Measurements from ENCODE around the gene PPP1R1C. TPM values are rescaled to one million over a fixed set of nuclear protein-coding genes. Genes with fewer than 3 reads are reported as not detected.

Gene PPP1R1C
- total and polyA plus RNA-seq, 2 of the 13 experiments (the other 11 are each of a cell fraction or from before 2014, with no cell fraction given) = 1.5 to 3.5 TPM

DNA sequence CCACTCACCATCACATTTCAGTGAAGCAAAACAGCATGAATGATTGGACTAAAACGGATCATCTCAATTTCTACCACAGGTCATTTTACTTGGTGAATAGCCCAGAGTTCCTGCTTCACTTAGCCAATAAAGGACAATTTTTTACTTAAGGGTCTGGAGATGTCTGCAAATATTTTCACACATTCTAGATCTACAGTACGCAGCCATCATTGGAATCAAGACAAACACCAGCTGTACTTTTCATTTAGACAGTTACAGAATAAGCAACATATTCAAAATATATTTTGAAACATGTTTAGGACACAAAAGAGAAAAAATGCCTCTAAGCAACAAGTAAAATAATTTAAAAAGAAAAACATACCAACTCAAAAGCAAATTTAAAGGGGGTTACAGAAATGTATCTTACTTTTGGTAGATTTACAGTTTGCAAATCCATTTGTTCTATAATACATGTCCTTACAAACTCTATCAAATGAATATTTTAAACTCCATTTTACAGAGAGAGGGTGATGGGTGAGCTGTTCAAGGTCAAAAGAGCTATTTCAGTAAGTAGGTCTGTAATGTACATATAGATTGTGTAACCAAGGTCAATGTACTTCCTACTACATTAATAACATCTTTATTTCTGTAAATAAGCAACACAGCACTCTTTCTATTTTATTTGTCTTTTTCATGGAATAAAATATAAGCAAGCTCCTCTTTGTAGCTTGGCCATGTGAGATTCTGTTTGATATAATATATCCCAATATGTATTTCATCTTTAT lies 13.4 kb downstream of the PPP1R1C start (continued):
- TF ChIP-seq, protein P1, sequence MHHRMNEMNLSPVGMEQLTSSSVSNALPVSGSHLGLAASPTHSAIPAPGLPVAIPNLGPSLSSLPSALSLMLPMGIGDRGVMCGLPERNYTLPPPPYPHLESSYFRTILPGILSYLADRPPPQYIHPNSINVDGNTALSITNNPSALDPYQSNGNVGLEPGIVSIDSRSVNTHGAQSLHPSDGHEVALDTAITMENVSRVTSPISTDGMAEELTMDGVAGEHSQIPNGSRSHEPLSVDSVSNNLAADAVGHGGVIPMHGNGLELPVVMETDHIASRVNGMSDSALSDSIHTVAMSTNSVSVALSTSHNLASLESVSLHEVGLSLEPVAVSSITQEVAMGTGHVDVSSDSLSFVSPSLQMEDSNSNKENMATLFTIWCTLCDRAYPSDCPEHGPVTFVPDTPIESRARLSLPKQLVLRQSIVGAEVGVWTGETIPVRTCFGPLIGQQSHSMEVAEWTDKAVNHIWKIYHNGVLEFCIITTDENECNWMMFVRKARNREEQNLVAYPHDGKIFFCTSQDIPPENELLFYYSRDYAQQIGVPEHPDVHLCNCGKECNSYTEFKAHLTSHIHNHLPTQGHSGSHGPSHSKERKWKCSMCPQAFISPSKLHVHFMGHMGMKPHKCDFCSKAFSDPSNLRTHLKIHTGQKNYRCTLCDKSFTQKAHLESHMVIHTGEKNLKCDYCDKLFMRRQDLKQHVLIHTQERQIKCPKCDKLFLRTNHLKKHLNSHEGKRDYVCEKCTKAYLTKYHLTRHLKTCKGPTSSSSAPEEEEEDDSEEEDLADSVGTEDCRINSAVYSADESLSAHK (CRISPR knock-in tag; IDR thresholded peaks at IDR 0.05; ENCODE audit: borderline replicate concordance) = no peak
- peak; percentile 86 for TF ChIP-seq FOXA3 (CRISPR knock-in tag; IDR thresholded peaks at IDR 0.05)
- TF ChIP-seq RARA (CRISPR knock-in tag; IDR thresholded peaks at IDR 0.05) = peak; percentile 69
- TF ChIP-seq, protein P2, sequence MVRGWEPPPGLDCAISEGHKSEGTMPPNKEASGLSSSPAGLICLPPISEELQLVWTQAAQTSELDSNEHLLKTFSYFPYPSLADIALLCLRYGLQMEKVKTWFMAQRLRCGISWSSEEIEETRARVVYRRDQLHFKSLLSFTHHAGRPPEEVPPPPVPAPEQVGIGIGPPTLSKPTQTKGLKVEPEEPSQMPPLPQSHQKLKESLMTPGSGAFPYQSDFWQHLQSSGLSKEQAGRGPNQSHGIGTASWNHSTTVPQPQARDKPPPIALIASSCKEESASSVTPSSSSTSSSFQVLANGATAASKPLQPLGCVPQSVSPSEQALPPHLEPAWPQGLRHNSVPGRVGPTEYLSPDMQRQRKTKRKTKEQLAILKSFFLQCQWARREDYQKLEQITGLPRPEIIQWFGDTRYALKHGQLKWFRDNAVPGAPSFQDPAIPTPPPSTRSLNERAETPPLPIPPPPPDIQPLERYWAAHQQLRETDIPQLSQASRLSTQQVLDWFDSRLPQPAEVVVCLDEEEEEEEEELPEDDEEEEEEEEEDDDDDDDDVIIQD (CRISPR knock-in tag; IDR thresholded peaks at IDR 0.05; ENCODE audit: low read depth) = peak; percentile 91; the same call in 1 of the 2 replicates
- TF ChIP-seq, protein P3, sequence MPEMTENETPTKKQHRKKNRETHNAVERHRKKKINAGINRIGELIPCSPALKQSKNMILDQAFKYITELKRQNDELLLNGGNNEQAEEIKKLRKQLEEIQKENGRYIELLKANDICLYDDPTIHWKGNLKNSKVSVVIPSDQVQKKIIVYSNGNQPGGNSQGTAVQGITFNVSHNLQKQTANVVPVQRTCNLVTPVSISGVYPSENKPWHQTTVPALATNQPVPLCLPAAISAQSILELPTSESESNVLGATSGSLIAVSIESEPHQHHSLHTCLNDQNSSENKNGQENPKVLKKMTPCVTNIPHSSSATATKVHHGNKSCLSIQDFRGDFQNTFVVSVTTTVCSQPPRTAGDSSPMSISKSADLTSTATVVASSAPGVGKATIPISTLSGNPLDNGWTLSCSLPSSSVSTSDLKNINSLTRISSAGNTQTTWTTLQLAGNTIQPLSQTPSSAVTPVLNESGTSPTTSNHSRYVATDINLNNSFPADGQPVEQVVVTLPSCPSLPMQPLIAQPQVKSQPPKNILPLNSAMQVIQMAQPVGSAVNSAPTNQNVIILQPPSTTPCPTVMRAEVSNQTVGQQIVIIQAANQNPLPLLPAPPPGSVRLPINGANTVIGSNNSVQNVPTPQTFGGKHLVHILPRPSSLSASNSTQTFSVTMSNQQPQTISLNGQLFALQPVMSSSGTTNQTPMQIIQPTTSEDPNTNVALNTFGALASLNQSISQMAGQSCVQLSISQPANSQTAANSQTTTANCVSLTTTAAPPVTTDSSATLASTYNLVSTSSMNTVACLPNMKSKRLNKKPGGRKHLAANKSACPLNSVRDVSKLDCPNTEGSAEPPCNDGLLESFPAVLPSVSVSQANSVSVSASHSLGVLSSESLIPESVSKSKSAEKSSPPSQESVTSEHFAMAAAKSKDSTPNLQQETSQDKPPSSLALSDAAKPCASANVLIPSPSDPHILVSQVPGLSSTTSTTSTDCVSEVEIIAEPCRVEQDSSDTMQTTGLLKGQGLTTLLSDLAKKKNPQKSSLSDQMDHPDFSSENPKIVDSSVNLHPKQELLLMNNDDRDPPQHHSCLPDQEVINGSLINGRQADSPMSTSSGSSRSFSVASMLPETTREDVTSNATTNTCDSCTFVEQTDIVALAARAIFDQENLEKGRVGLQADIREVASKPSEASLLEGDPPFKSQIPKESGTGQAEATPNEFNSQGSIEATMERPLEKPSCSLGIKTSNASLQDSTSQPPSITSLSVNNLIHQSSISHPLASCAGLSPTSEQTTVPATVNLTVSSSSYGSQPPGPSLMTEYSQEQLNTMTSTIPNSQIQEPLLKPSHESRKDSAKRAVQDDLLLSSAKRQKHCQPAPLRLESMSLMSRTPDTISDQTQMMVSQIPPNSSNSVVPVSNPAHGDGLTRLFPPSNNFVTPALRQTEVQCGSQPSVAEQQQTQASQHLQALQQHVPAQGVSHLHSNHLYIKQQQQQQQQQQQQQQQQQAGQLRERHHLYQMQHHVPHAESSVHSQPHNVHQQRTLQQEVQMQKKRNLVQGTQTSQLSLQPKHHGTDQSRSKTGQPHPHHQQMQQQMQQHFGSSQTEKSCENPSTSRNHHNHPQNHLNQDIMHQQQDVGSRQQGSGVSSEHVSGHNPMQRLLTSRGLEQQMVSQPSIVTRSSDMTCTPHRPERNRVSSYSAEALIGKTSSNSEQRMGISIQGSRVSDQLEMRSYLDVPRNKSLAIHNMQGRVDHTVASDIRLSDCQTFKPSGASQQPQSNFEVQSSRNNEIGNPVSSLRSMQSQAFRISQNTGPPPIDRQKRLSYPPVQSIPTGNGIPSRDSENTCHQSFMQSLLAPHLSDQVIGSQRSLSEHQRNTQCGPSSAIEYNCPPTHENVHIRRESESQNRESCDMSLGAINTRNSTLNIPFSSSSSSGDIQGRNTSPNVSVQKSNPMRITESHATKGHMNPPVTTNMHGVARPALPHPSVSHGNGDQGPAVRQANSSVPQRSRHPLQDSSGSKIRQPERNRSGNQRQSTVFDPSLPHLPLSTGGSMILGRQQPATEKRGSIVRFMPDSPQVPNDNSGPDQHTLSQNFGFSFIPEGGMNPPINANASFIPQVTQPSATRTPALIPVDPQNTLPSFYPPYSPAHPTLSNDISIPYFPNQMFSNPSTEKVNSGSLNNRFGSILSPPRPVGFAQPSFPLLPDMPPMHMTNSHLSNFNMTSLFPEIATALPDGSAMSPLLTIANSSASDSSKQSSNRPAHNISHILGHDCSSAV (CRISPR knock-in tag; IDR thresholded peaks at IDR 0.05; ENCODE audit: borderline replicate concordance) = no peak
- TF ChIP-seq NCOA2 (CRISPR knock-in tag; IDR thresholded peaks at IDR 0.05) = peak; percentile 68; the same call in 1 of the 2 replicates
- no peak for TF ChIP-seq ONECUT2 (CRISPR knock-in tag; IDR thresholded peaks at IDR 0.05)
- TF ChIP-seq, protein P4, sequence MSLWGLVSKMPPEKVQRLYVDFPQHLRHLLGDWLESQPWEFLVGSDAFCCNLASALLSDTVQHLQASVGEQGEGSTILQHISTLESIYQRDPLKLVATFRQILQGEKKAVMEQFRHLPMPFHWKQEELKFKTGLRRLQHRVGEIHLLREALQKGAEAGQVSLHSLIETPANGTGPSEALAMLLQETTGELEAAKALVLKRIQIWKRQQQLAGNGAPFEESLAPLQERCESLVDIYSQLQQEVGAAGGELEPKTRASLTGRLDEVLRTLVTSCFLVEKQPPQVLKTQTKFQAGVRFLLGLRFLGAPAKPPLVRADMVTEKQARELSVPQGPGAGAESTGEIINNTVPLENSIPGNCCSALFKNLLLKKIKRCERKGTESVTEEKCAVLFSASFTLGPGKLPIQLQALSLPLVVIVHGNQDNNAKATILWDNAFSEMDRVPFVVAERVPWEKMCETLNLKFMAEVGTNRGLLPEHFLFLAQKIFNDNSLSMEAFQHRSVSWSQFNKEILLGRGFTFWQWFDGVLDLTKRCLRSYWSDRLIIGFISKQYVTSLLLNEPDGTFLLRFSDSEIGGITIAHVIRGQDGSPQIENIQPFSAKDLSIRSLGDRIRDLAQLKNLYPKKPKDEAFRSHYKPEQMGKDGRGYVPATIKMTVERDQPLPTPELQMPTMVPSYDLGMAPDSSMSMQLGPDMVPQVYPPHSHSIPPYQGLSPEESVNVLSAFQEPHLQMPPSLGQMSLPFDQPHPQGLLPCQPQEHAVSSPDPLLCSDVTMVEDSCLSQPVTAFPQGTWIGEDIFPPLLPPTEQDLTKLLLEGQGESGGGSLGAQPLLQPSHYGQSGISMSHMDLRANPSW (CRISPR knock-in tag; IDR thresholded peaks at IDR 0.05; ENCODE audit: borderline replicate concordance) = no peak
- peak; percentile 83 for TF ChIP-seq RXRB (CRISPR knock-in tag; IDR thresholded peaks at IDR 0.05; ENCODE audit: borderline replicate concordance)
- TF ChIP-seq ZIK1 (CRISPR knock-in tag; IDR thresholded peaks at IDR 0.05; ENCODE audit: borderline replicate concordance, low read depth) = no peak
- TF ChIP-seq, protein P5, sequence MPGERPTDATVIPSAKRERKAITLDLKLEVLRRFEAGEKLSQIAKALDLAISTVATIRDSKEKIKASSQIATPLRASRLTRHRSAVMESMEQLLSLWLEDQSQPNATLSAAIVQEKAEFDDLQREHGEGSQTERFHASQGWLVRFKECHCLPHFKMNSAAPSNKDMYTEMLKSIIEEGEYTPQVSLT (CRISPR knock-in tag; IDR thresholded peaks at IDR 0.05; ENCODE audit: borderline replicate concordance, low read depth) = no peak
